IMR-90 (cell line): Measurements from ENCODE around the gene GALNT17. TPM values are rescaled to one million over a fixed set of nuclear protein-coding genes. Genes with fewer than 3 reads are reported as not detected.
"Not testable (repeated sequence)": the region's sequence is repeated elsewhere in the genome, so short reads cannot be mapped to it uniquely, and the experiment has no call there.

Source experiments
- ATAC-seq: fragments of 200-7000 bp; cut with Tn5 transposase; 2 replicates; pipeline ENCODE4 v1.9.1; 2020; ENCODE audit warnings: low read depth, mild to moderate bottlenecking, moderate library complexity
- BruUV-seq: library from RNA; stranded (reverse); fragments of 400-500 nt; replicated peaks from 2 replicates; lab custom pipeline; 2021; lab: Mats Ljungman, UMichigan
- CTCF ChIA-PET: fragments of 300-600 bp; formaldehyde crosslinking; extraction: SDS; loops from one replicate; lab custom pipeline; 2021; ENCODE audit warnings: antibody characterized with exemption; lab: Yijun Ruan, JAX
- POLR2A ChIA-PET: fragments of 300-600 bp; sonication (Branson Sonifier 250); formaldehyde crosslinking; loops from one replicate; lab custom pipeline; 2022; ENCODE audit warnings: antibody characterized with exemption; ENCODE audit not compliant: unreplicated experiment; lab: Charles Lee
- DNase-seq: peaks from one replicate; pipeline ENCODE4 v3.0.0; 2013
- H2AFZ ChIP-seq: replicated peaks from 2 replicates; pipeline ENCODE3; 2013; ENCODE audit warnings: low read length, mild to moderate bottlenecking; ENCODE audit not compliant: poor library complexity
- H2AK5ac ChIP-seq: 2 replicates; pipeline ENCODE4 v1.6.1; 2013; ENCODE audit warnings: low read depth, low read length, inconsistent platforms
- H2AK9ac ChIP-seq: replicated peaks from 2 replicates; pipeline ENCODE3; 2013; ENCODE audit warnings: mild to moderate bottlenecking, low read depth, low read length, moderate library complexity; ENCODE audit not compliant: poor library complexity
- H2BK120ac ChIP-seq: 2 replicates; pipeline ENCODE4 v1.6.1; 2013; ENCODE audit warnings: low read depth, low read length, inconsistent platforms
- H2BK15ac ChIP-seq: 3 replicates; pipeline ENCODE4 v1.6.1; 2013; ENCODE audit warnings: low read depth, low read length, inconsistent platforms
- H2BK20ac ChIP-seq: 2 replicates; pipeline ENCODE4 v1.6.1; 2013; ENCODE audit warnings: low read depth, mild to moderate bottlenecking, inconsistent platforms, low read length, moderate library complexity
- H2BK5ac ChIP-seq: 2 replicates; pipeline ENCODE4 v1.6.1; 2013; ENCODE audit warnings: mild to moderate bottlenecking, low read depth, low read length, inconsistent platforms; ENCODE audit not compliant: poor library complexity, severe bottlenecking
- H3K14ac ChIP-seq: replicated peaks from 2 replicates; pipeline ENCODE4 v1.6.1; 2013; ENCODE audit warnings: low read depth, low read length, inconsistent platforms
- H3K18ac ChIP-seq: 2 replicates; pipeline ENCODE4 v1.6.1; 2013; ENCODE audit warnings: low read depth, low read length, control low read depth
- H3K23ac ChIP-seq: 2 replicates; pipeline ENCODE4 v1.6.1; 2013; ENCODE audit warnings: low read depth, low read length, inconsistent platforms
- H3K27ac ChIP-seq: 2 replicates; pipeline ENCODE4 v1.5.1; 2013; ENCODE audit warnings: mild to moderate bottlenecking, control low read depth, low read length; ENCODE audit not compliant: insufficient read depth
- H3K27me3 ChIP-seq: 2 replicates; pipeline ENCODE4 v1.6.1; 2013; ENCODE audit warnings: low read length; ENCODE audit not compliant: control insufficient read depth, insufficient read depth
- H3K36me3 ChIP-seq: 2 replicates; pipeline ENCODE4 v1.6.1; 2013; ENCODE audit warnings: low read length, mixed read lengths; ENCODE audit not compliant: control insufficient read depth, insufficient read depth
- H3K4ac ChIP-seq: 2 replicates; pipeline ENCODE4 v1.6.1; 2013; ENCODE audit warnings: low read depth, low read length, inconsistent platforms
- H3K4me1 ChIP-seq: 2 replicates; pipeline ENCODE4 v1.6.1; 2013; ENCODE audit warnings: low read length, mixed read lengths; ENCODE audit not compliant: control insufficient read depth, insufficient read depth
- H3K4me2 ChIP-seq: 2 replicates; pipeline ENCODE4 v1.6.1; 2013; ENCODE audit warnings: low read depth, mild to moderate bottlenecking, control low read depth, low read length, moderate library complexity
- H3K4me3 ChIP-seq: 2 replicates; pipeline ENCODE4 v1.5.1; 2013; ENCODE audit warnings: low read depth, mild to moderate bottlenecking, control low read depth, low read length, moderate library complexity; ENCODE audit not compliant: insufficient read depth
- H3K56ac ChIP-seq: 2 replicates; pipeline ENCODE4 v1.6.1; 2013; ENCODE audit warnings: low read length, inconsistent platforms; ENCODE audit not compliant: insufficient read depth; ENCODE audit errors: extremely low read depth
- H3K79me1 ChIP-seq, 2 experiments: 2 replicates each; pipeline ENCODE4 v1.6.1; 2013; ENCODE audit warnings: low read length in 2 of 2, inconsistent platforms in 1 of 2, low read depth in 1 of 2
- H3K9ac ChIP-seq: 2 replicates; pipeline ENCODE4 v1.6.1; 2013; ENCODE audit warnings: low read depth, low read length, control low read depth
- H3K9me1 ChIP-seq: 2 replicates; pipeline ENCODE4 v1.6.1; 2013; ENCODE audit warnings: low read length, inconsistent platforms; ENCODE audit not compliant: insufficient read depth
- H3K9me3 ChIP-seq: 2 replicates; pipeline ENCODE4 v1.6.1; 2013; ENCODE audit warnings: low read length; ENCODE audit not compliant: control insufficient read depth, insufficient read depth
- H4K20me1 ChIP-seq: 2 replicates; pipeline ENCODE4 v1.6.1; 2013; ENCODE audit warnings: low read length, inconsistent platforms; ENCODE audit not compliant: insufficient read depth
- H4K5ac ChIP-seq: 2 replicates; pipeline ENCODE4 v1.6.1; 2013; ENCODE audit warnings: mild to moderate bottlenecking, low read depth, low read length, control low read depth
- H4K8ac ChIP-seq, 2 experiments: 2 replicates each; pipeline ENCODE4 v1.6.1; 2013; ENCODE audit warnings: low read depth in 2 of 2, low read length in 2 of 2, control low read depth in 1 of 2, inconsistent platforms in 1 of 2
- H4K91ac ChIP-seq: 2 replicates; pipeline ENCODE4 v1.6.1; 2013; ENCODE audit warnings: low read depth, low read length, inconsistent platforms; ENCODE audit not compliant: insufficient read depth
- WGBS, 2 experiments: methylation state at CpG; one replicate each; pipeline versions ENCODE4 v1.1.5 to v1.1.7; 2013; ENCODE audit warnings: missing lambda C conversion rate in 2 of 2; ENCODE audit not compliant: insufficient read length in 1 of 2; ENCODE audit errors: extremely low coverage in 2 of 2; 5-methylcytosine and 5-hydroxymethylcytosine counted together
- dilution Hi-C: fragments of 300-500 bp; cut with HindIII; formaldehyde crosslinking; loops from one replicate; pipeline ENCODE4 v1.14.3; 2018; ENCODE audit warnings: low sequenced_read_pairs; ENCODE audit not compliant: unreplicated experiment
- in situ Hi-C: fragments of 300-500 bp; cut with MboI; formaldehyde crosslinking; loops from 3 replicates; pipeline ENCODE4 v1.14.3; 2019; ENCODE audit warnings: low sequenced_read_pairs, inconsistent platforms, mixed read lengths
- intact Hi-C: fragments of 100-400 bp; cut with micrococcal nuclease; formaldehyde crosslinking; loops from 2 replicates; pipeline ENCODE4 v1.10.0; 2022
- polyA plus RNA-seq, 3 experiments: library from polyadenylated mRNA; depleted of rRNA; stranded (reverse); fragments of >200 nt; gene quantifications; 2 replicates each; pipeline ENCODE4 v1.2.3, GENCODE V29; 2012; ENCODE audit warnings: low replicate concordance in 1 of 3
- total RNA-seq: library from RNA; depleted of rRNA; stranded (reverse); fragments of >200 nt; gene quantifications from 2 replicates; pipeline ENCODE4 v1.2.3, GENCODE V29; 2012

The GALNT17 gene
- total and polyA plus RNA-seq, 2 of the 4 experiments (the other 2 are of a cell fraction) = not detected

DNA sequence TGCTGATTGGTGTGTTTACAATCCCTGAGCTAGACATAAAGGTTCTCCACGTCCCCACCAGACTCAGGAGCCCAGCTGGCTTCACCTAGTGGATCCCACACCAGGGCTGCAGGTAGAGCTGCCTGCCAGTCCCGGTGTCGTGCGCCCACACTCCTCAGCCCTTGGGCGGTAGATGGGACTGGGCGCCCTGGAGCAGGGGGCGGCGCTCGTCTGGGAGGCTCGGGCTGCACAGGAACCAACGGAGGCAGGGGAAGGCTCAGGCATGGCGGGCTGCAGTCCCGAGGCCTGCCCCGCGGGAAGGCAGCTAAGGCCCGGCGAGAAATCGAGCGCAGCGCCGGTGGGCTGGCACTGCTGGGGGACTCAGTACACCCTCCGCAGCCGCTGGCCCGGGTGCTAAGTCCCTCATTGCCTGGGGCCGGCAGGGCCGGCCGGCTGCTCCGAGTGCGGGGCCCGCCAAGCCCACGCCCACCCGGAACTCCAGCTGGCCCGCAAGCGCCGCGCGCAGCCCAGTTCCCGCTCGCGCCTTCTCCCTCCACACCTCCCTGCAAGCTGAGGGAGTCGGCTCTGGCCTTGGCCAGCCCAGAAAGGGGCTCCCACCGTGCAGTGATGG lies 606.1 kb downstream of the GALNT17 start:
- H3K4me1 ChIP-seq, H4K91ac ChIP-seq, ATAC-seq, DNase-seq, H4K5ac ChIP-seq, H3K18ac ChIP-seq, H3K4me3 ChIP-seq, BruUV-seq, H3K56ac ChIP-seq, POLR2A ChIA-PET, H2AK5ac ChIP-seq, H2BK15ac ChIP-seq, H3K27ac ChIP-seq, H2AK9ac ChIP-seq, intact Hi-C loops, H4K20me1 ChIP-seq, H3K4ac ChIP-seq, H2BK20ac ChIP-seq, H3K36me3 ChIP-seq, H3K4me2 ChIP-seq, CTCF ChIA-PET, H3K27me3 ChIP-seq, H3K79me1 ChIP-seq, H2AFZ ChIP-seq, H2BK120ac ChIP-seq, H3K9me1 ChIP-seq, H3K9ac ChIP-seq, H4K8ac ChIP-seq, H3K9me3 ChIP-seq, H3K14ac ChIP-seq, H3K23ac ChIP-seq, H2BK5ac ChIP-seq, dilution Hi-C loops: not testable (repeated sequence)
- in situ Hi-C loops = loop anchor here (25.0 kb wide), 1 partner anchor 901 kb away; no protein-coding TSS in a partner anchor
- no CpG with 5 or more reads among the region's 42 CpGs for WGBS, 2 experiments
